GM10248 (cell line): ENCODE results near the gene CPPED1.

Experiments used
- CTCF ChIA-PET: fragments of 300-600 bp; sonication (Branson Sonifier 250); formaldehyde crosslinking; extraction: SDS; loops from one replicate; lab custom pipeline; 2021; ENCODE audit warnings: antibody characterized with exemption; lab: Yijun Ruan, JAX
- POLR2A ChIA-PET: fragments of 350-650 bp; sonication (Branson Sonifier 250); formaldehyde crosslinking; extraction: SDS; loops from one replicate; lab custom pipeline; 2020; ENCODE audit warnings: antibody characterized with exemption; lab: Yijun Ruan, JAX
- DNase-seq: peaks from one replicate; pipeline ENCODE4 v3.0.0; 2012; ENCODE audit errors: extremely low spot score
- CTCF ChIP-seq: IDR thresholded peaks from 2 replicates; pipeline ENCODE4 v1.5.1; 2012; ENCODE audit warnings: mild to moderate bottlenecking, low read depth; ENCODE audit errors: extremely low read depth, missing control alignments, control extremely low read depth

CPPED1 gene

DNA sequence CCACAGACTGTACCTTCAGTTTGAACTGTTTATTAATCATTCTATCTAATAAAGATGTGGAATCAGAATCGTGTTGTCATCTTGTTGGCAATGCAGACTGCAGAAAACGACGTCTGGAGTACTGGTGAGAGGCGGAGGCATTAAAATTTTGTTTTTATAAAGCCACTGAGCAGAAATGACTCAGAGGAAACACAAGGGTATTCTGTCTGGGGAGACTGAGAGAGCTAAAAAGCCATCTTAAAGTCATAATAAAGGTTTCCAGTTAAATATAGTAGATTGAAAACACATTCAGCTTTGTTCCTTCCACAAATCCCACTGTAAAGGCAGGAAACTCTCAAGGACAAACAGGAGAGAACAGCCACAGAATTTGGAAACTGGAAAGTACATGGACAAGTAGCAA lies 74.2 kb downstream of the CPPED1 start:
- POLR2A ChIA-PET: no interaction called here
- no peak for DNase-seq
- CTCF ChIA-PET: no interaction called here
- TF ChIP-seq CTCF: no peak

DNA sequence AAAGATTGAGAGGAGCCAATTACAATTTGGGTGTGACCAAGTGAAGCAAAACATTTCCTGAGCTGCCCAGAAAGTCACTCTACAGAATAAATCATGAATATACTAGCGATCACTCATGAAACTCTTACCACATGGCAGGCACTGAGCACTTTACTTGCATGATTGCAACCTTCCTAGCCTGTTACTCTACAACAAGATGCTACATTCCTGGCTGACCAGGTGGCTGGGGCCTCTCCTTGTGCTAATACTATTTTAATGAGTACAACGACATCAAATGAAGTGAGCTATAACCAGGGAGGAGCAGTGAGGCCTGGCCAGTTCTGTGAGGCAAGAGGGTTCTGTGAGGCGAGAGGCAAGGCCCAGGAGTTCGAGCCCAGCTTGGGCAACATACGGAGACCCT lies 75.2 kb downstream of the CPPED1 start:
- TF ChIP-seq CTCF: no peak
- DNase-seq: no peak
- CTCF ChIA-PET: no interaction called here
- POLR2A ChIA-PET: no interaction called here

GRCh38 chr16:12724226-12724625 lies 79.5 kb downstream of the CPPED1 start:
- ChIA-PET CTCF (interaction anchor here (1.0 to 1.6 kb wide), 2 partner anchors 24 to 61 kb away, joined by 3 read pairs; no protein-coding TSS in a partner anchor), POLR2A (no interaction called here)
- TF ChIP-seq CTCF: no peak
- DNase-seq: no peak

DNA sequence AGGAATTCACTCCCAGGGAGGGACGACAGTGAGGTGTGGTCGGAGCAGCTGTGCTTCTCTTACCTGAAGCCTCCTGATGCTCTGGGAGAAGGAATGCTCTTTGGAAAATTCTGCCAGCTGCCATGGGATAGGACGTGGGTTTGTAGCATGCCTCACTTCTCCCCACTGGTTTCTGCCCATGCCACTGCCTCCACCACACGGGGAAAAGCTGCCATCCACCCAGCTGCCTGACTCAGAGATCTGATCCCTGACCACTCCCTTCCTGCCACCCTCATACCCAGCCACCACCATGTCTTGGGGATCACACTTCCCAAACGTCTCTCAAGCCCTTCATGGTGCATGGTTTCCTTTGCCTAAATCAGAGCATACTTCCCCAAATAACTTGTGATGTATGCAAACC lies 80.0 kb downstream of the CPPED1 start:
- ChIA-PET CTCF (interaction anchor here (1.0 to 1.6 kb wide), 2 partner anchors 23 to 61 kb away, joined by 3 read pairs; no protein-coding TSS in a partner anchor), POLR2A (no interaction called here)
- no peak for DNase-seq
- no peak for TF ChIP-seq CTCF

- TF ChIP-seq CTCF: no peak
- CTCF ChIA-PET: no interaction called here
- POLR2A ChIA-PET: no interaction called here
- DNase-seq: no peak
Measured at GRCh38 chr16:12721841-12722421, 81.8 kb downstream of the CPPED1 start.

GRCh38 chr16:12719972-12720371 lies 83.7 kb downstream of the CPPED1 start:
- ChIA-PET POLR2A (no interaction called here), CTCF (no interaction called here)
- TF ChIP-seq CTCF: no peak
- no peak for DNase-seq
